H1 (cell line): Measurements from ENCODE around the gene PDE4D. TPM values are rescaled to one million over a fixed set of nuclear protein-coding genes. Genes with fewer than 3 reads are reported as not detected.
A peak's percentile ranks its signal among the peaks of the same experiment; 100 is the strongest.

Source experiments
- CTCF ChIA-PET: fragments of 300-600 bp; sonication (Branson Sonifier 250); formaldehyde crosslinking; loops from one replicate; lab custom pipeline; 2021; ENCODE audit not compliant: partially characterized antibody; lab: Charles Lee
- POLR2A ChIA-PET: fragments of 300-600 bp; sonication (Branson Sonifier 250); formaldehyde crosslinking; loops from one replicate; lab custom pipeline; 2021; ENCODE audit warnings: inconsistent platforms; ENCODE audit not compliant: partially characterized antibody; lab: Charles Lee
- DNase-seq, 2 experiments: peaks; one replicate each; pipeline versions ENCODE4 v3.0.0 to v3.0.0-alpha.2; 2010 to 2022; ENCODE audit warnings: low spot score in 2 of 2, low read depth in 1 of 2, mixed read lengths in 1 of 2
- FAIRE-seq: peaks from 2 replicates; lab custom pipeline; 2011; peaks lifted over from hg19 to GRCh38; lab: Jason Lieb, UNC
- H2AFZ ChIP-seq: 2 replicates; pipeline ENCODE4 v1.8.1; 2012; ENCODE audit warnings: low read length, inconsistent platforms
- H2AK5ac ChIP-seq: 2 replicates; pipeline ENCODE4 v1.6.1; 2013; ENCODE audit warnings: low read depth, low read length
- H2BK120ac ChIP-seq: replicated peaks from 2 replicates; pipeline ENCODE3; 2013; ENCODE audit warnings: low read depth, low read length, inconsistent platforms
- H2BK12ac ChIP-seq: 2 replicates; pipeline ENCODE4 v1.6.1; 2013; ENCODE audit warnings: low read depth, low read length
- H2BK15ac ChIP-seq: 2 replicates; pipeline ENCODE4 v1.6.1; 2013; ENCODE audit warnings: low read length
- H2BK20ac ChIP-seq: 2 replicates; pipeline ENCODE4 v1.6.1; 2013; ENCODE audit warnings: low read length
- H2BK5ac ChIP-seq: 2 replicates; pipeline ENCODE4 v1.6.1; 2013; ENCODE audit warnings: low read depth, low read length
- H3K14ac ChIP-seq: 2 replicates; pipeline ENCODE4 v1.6.1; 2013; ENCODE audit warnings: inconsistent platforms; ENCODE audit not compliant: insufficient read length
- H3K18ac ChIP-seq: 2 replicates; pipeline ENCODE4 v1.6.1; 2013; ENCODE audit warnings: low read length; ENCODE audit errors: extremely low read depth
- H3K23ac ChIP-seq: 2 replicates; pipeline ENCODE4 v1.6.1; 2013; ENCODE audit warnings: inconsistent platforms; ENCODE audit not compliant: insufficient read length
- H3K23me2 ChIP-seq: 2 replicates; pipeline ENCODE4 v1.6.1; 2013; ENCODE audit warnings: low read depth, low read length
- H3K27ac ChIP-seq: 2 replicates; pipeline ENCODE4 v1.6.1; 2011; ENCODE audit warnings: low read depth, low read length, inconsistent platforms
- H3K27me3 ChIP-seq, 4 experiments: replicated peaks in 1 of 4; 1 replicate in 1 of 4; 2 replicates in 3 of 4; pipeline versions ENCODE4 v1.6.1 to v1.8.1; 2011 to 2013; ENCODE audit warnings: low read length in 3 of 4, mild to moderate bottlenecking in 3 of 4, inconsistent platforms in 2 of 4, mixed read lengths in 2 of 4, moderate library complexity in 1 of 4; ENCODE audit not compliant: control insufficient read depth in 3 of 4, insufficient read depth in 3 of 4; ENCODE audit errors: extremely low read depth in 1 of 4
- H3K36me3 ChIP-seq, 4 experiments: 2 replicates each; pipeline versions ENCODE4 v1.6.1 to v1.8.1; 2011 to 2013; ENCODE audit warnings: mild to moderate bottlenecking in 4 of 4, low read length in 3 of 4, moderate library complexity in 2 of 4, control low read depth in 1 of 4, inconsistent platforms in 1 of 4; ENCODE audit not compliant: insufficient read depth in 4 of 4, control insufficient read depth in 2 of 4
- H3K4ac ChIP-seq: replicated peaks from 2 replicates; pipeline ENCODE3; 2013; ENCODE audit warnings: low read length, low read depth, mixed read lengths, inconsistent platforms; ENCODE audit not compliant: insufficient read length
- H3K4me1 ChIP-seq, 4 experiments: replicated peaks in 1 of 4; 1 replicate in 1 of 4; 2 replicates in 3 of 4; pipeline versions ENCODE4 v1.6.1 to v1.8.1; 2011 to 2013; ENCODE audit warnings: low read length in 3 of 4, inconsistent platforms in 2 of 4, mixed read lengths in 1 of 4; ENCODE audit not compliant: insufficient read depth in 4 of 4, control insufficient read depth in 3 of 4
- H3K4me2 ChIP-seq, 2 experiments: 2 replicates each; pipeline versions ENCODE4 v1.6.1 to v1.8.1; 2011 to 2013; ENCODE audit warnings: low read depth in 2 of 2, low read length in 2 of 2, control low read depth in 1 of 2, inconsistent platforms in 1 of 2, mild to moderate bottlenecking in 1 of 2; ENCODE audit not compliant: insufficient read depth in 1 of 2
- H3K4me3 ChIP-seq, 4 experiments: fragments of 200-600, 300-600 bp in 1 of 4; sonication (generic), shearing (Covaris generic), sonication (Bioruptor Twin) in 1 of 4; 2 replicates each; pipeline versions ENCODE4 v1.5.1 to v1.8.1; 2011 to 2016; ENCODE audit warnings: low read length in 4 of 4, low read depth in 3 of 4, control low read depth in 2 of 4, inconsistent platforms in 2 of 4, mild to moderate bottlenecking in 2 of 4, mixed read lengths in 1 of 4, moderate library complexity in 1 of 4; ENCODE audit not compliant: insufficient read depth in 2 of 4; ENCODE audit errors: extremely low read depth in 1 of 4
- H3K56ac ChIP-seq: replicated peaks from 2 replicates; pipeline ENCODE3; 2013; ENCODE audit warnings: low read depth, mild to moderate bottlenecking, mixed read lengths, low read length, inconsistent platforms; ENCODE audit not compliant: insufficient read length
- H3K79me1 ChIP-seq: 2 replicates; pipeline ENCODE4 v1.6.1; 2013; ENCODE audit warnings: low read depth, low read length, control low read depth
- H3K79me2 ChIP-seq, 2 experiments: 2 replicates each; pipeline versions ENCODE4 v1.6.1 to v1.8.1; 2012 to 2013; ENCODE audit warnings: low read length in 2 of 2, mild to moderate bottlenecking in 2 of 2, inconsistent platforms in 1 of 2; ENCODE audit not compliant: insufficient read depth in 2 of 2, control insufficient read depth in 1 of 2
- H3K9ac ChIP-seq, 4 experiments: replicated peaks in 1 of 4; 1 replicate in 1 of 4; 2 replicates in 3 of 4; pipeline versions ENCODE4 v1.6.1 to v1.8.1; 2011 to 2013; ENCODE audit warnings: low read depth in 3 of 4, low read length in 3 of 4, control low read depth in 2 of 4, mild to moderate bottlenecking in 2 of 4, moderate library complexity in 2 of 4, inconsistent platforms in 1 of 4; ENCODE audit errors: extremely low read depth in 1 of 4
- H3K9me3 ChIP-seq, 2 experiments: 2 replicates each; pipeline versions ENCODE4 v1.6.1 to v1.8.1; 2012 to 2013; ENCODE audit warnings: mild to moderate bottlenecking in 2 of 2, moderate library complexity in 2 of 2, control low read depth in 1 of 2, inconsistent platforms in 1 of 2, low read depth in 1 of 2, low read length in 1 of 2, mixed read lengths in 1 of 2; ENCODE audit not compliant: insufficient read depth in 2 of 2
- H4K20me1 ChIP-seq, 2 experiments: replicated peaks in 1 of 2; 2 replicates each; pipeline versions ENCODE3 to v1.8.1; 2011 to 2013; ENCODE audit warnings: inconsistent platforms in 2 of 2, low read length in 2 of 2, mild to moderate bottlenecking in 1 of 2; ENCODE audit not compliant: insufficient read depth in 2 of 2, control insufficient read depth in 1 of 2
- H4K5ac ChIP-seq: 2 replicates; pipeline ENCODE4 v1.6.1; 2013; ENCODE audit warnings: low read length, low read depth, mixed read lengths, inconsistent platforms; ENCODE audit not compliant: insufficient read length
- H4K8ac ChIP-seq: 2 replicates; pipeline ENCODE4 v1.8.0; 2013; ENCODE audit warnings: mild to moderate bottlenecking, moderate library complexity, low read length, inconsistent platforms; ENCODE audit not compliant: insufficient read depth; ENCODE audit errors: extremely low read depth
- H4K91ac ChIP-seq: replicated peaks from 2 replicates; pipeline ENCODE3; 2013; ENCODE audit warnings: low read length, mixed read lengths, inconsistent platforms; ENCODE audit not compliant: insufficient read length
- ATF2 ChIP-seq: IDR thresholded peaks from 2 replicates; pipeline ENCODE4 v1.6.1; 2012; ENCODE audit warnings: low read length, inconsistent platforms
- BRCA1 ChIP-seq: IDR thresholded peaks from 2 replicates; pipeline ENCODE4 v1.6.1; 2012; ENCODE audit warnings: low read depth, low read length, improper control_type of control experiment
- CBX8 ChIP-seq: fragments of 300-800, 300-1000 bp; sonication (generic); IDR thresholded peaks from 2 replicates; pipeline ENCODE4 v1.7.1; 2016; ENCODE audit warnings: low read depth, low read length, borderline replicate concordance
- EP300 ChIP-seq, 2 experiments: IDR thresholded peaks; 1 replicate in 1 of 2; 2 replicates in 1 of 2; pipeline ENCODE4 v1.6.1; 2011 to 2012; ENCODE audit warnings: low read depth in 2 of 2, low read length in 2 of 2, mild to moderate bottlenecking in 2 of 2, borderline replicate concordance in 1 of 2, inconsistent platforms in 1 of 2, moderate library complexity in 1 of 2
- GABPA ChIP-seq: IDR thresholded peaks from 2 replicates; pipeline ENCODE4 v1.6.1; 2011; ENCODE audit warnings: mild to moderate bottlenecking, low read length, moderate library complexity, borderline replicate concordance; ENCODE audit not compliant: insufficient read depth
- GTF2F1 ChIP-seq: IDR thresholded peaks from 2 replicates; pipeline ENCODE4 v1.6.1; 2012; ENCODE audit warnings: low read depth, low read length, improper control_type of control experiment, borderline replicate concordance
- HDAC2 ChIP-seq, 2 experiments: fragments of 300-600 bp in 1 of 2; sonication (generic) in 1 of 2; IDR thresholded peaks; 2 replicates each; pipeline ENCODE4 v1.6.1; 2011 to 2012; ENCODE audit warnings: low read depth in 2 of 2, low read length in 2 of 2, mild to moderate bottlenecking in 2 of 2, moderate library complexity in 2 of 2, borderline replicate concordance in 1 of 2, inconsistent platforms in 1 of 2
- KDM5A ChIP-seq: fragments of 200-600 bp; IDR thresholded peaks from 2 replicates; pipeline ENCODE4 v1.7.1; 2012; ENCODE audit warnings: mild to moderate bottlenecking, low read length, inconsistent platforms, mixed read lengths
- RXRA ChIP-seq: IDR thresholded peaks from 2 replicates; pipeline ENCODE4 v1.6.1; 2011; ENCODE audit warnings: low read depth, mild to moderate bottlenecking, low read length, moderate library complexity; ENCODE audit not compliant: insufficient read depth
- SP4 ChIP-seq: IDR thresholded peaks from 2 replicates; pipeline ENCODE4 v1.6.1; 2012; ENCODE audit warnings: low read length, inconsistent platforms
- WGBS, 2 experiments: shearing (Covaris generic) in 1 of 2; methylation state at CpG; one replicate each; pipeline versions ENCODE4 v1.1.6 to v1.1.7; 2013 to 2015; ENCODE audit warnings: low lambda C conversion rate in 2 of 2, mixed read lengths in 2 of 2, inconsistent platforms in 1 of 2, low coverage in 1 of 2, missing lambda C conversion rate in 1 of 2; ENCODE audit not compliant: insufficient replicate concordance in 2 of 2, insufficient coverage in 1 of 2, insufficient read length in 1 of 2; ENCODE audit errors: extremely low coverage in 1 of 2, missing lambda C conversion rate in 1 of 2; 5-methylcytosine and 5-hydroxymethylcytosine counted together
- polyA plus RNA-seq, 7 experiments: library from polyadenylated mRNA; depleted of rRNA in 3 of 7; stranded (reverse) in 5 of 7; unstranded in 2 of 7; fragments of >200 nt in 5 of 7; fragments of 200-250 nt in 2 of 7; gene quantifications; 1 replicate in 5 of 7; 2 replicates in 1 of 7; 4 replicates in 1 of 7; pipeline versions ENCODE4 v1.2.1 to v1.2.3, GENCODE V29; 2011 to 2013; ENCODE audit warnings: missing spikeins in 2 of 7, mixed read lengths in 2 of 7
- total RNA-seq: library from RNA; stranded (reverse); fragmentation: NEBNext Ultra II Directional; extraction: Animal tissue kit (Norgen Biotek cat#: 25700); gene quantifications from 2 replicates; pipeline ENCODE4 v1.2.1, GENCODE V29; 2021

The PDE4D gene
- total and polyA plus RNA-seq, 2 of the 8 experiments (the other 6 are each of a cell fraction or from before 2014, with no cell fraction given): 2.3 to 3.7 TPM

GRCh38 chr5:59709346-59709821 is 184.1 kb downstream of the PDE4D start:
- Histone ChIP-seq H2AK5ac (no peak overlapping the region), H2BK15ac (no peak overlapping the region), H2AFZ (no peak overlapping the region), H4K91ac (no peak overlapping the region), H3K14ac (no peak overlapping the region), H4K8ac (no peak overlapping the region), H3K9me3 (peaks cover 16 to 17% of the 10 kb centered on the region in 2 experiments), H3K18ac (no peak overlapping the region; the same call in 1 of the 2 replicates), H3K4me1 (peaks cover 0 to 21% (median 7%) of the 10 kb centered on the region in 4 experiments; a peak in 3 of 7 replicates), H3K56ac (no peak overlapping the region), H3K79me2 (no peaks in the 10 kb centered on the region), H3K79me1 (no peaks in the 10 kb centered on the region), H3K23me2 (no peaks in the 10 kb centered on the region), H4K20me1 (no peaks in the 10 kb centered on the region), H3K36me3 (peaks cover 0 to 13% (median 6%) of the 10 kb centered on the region in 4 experiments; a peak in 3 of 8 replicates), H2BK20ac (no peak overlapping the region), H3K23ac (no peak overlapping the region), H3K4ac (no peak overlapping the region), H2BK5ac (peak overlapping the region; percentile 8; the same call in 1 of the 2 replicates), H3K9ac (no peak overlapping the region), H2BK120ac (no peak overlapping the region), H3K27ac (peak overlapping the region; percentile 32; the same call in 1 of the 2 replicates), H3K4me3 (peak overlapping the region in 1 of 4 experiments; percentile 38; a peak in 3 of 8 replicates), H4K5ac (peak overlapping the region; percentile 16), H2BK12ac (no peak overlapping the region), H3K27me3 (no peaks in the 10 kb centered on the region), H3K4me2 (peak overlapping the region; percentile 44 to 60)
- CTCF ChIA-PET: interaction anchor here (0.6 to 3.1 kb wide), 9 partner anchors 10 to 1199 kb away, joined by 3 to 11 read pairs (median 4); no protein-coding TSS in a partner anchor
- FAIRE-seq: peak; percentile 98
- 0% methylated on average over 4 of the region's 4 CpGs; no CpG with 5 or more reads in 1 of the 2 experiments for WGBS, 2 experiments
- peak; percentile 47 to 48 for DNase-seq
- POLR2A ChIA-PET: interaction anchor here (0.9 kb wide), 1 partner anchor 239 kb away, joined by 3 read pairs; no protein-coding TSS in a partner anchor
- TF ChIP-seq BRCA1: no peak
- TF ChIP-seq EP300 (IDR thresholded peaks at IDR 0.05; ENCODE audit: borderline replicate concordance in 1 of 2, low read depth in 2 of 2, low read length in 2 of 2): peak in 1 of 2 experiments; percentile 39; a peak in 1 of 3 replicates
- TF ChIP-seq ATF2: no peak
- no peak for TF ChIP-seq CBX8
- TF ChIP-seq RXRA: no peak
- no peak for TF ChIP-seq SP4
- TF ChIP-seq GABPA: no peak
- TF ChIP-seq KDM5A: no peak
- TF ChIP-seq HDAC2 (IDR thresholded peaks at IDR 0.05; ENCODE audit: borderline replicate concordance in 1 of 2, low read depth in 2 of 2, low read length in 2 of 2): peak; percentile 88 to 93; a peak in 2 of 4 replicates
- TF ChIP-seq GTF2F1: no peak
